NCI-H510A (cell line): Measurements from ENCODE around the gene ZC3H18.
"Not testable (repeated sequence)": the region's sequence is repeated elsewhere in the genome, so short reads cannot be mapped to it uniquely, and the experiment has no call there.

Experiments
- DNase-seq: peaks from one replicate; lab custom pipeline; 2025; lab: John Stamatoyannopoulos, UW

Gene ZC3H18

GRCh38 chr16:88605186-88606147 lies 35.3 kb downstream of the ZC3H18 start:
- no peak for DNase-seq

GRCh38 chr16:88606148-88606757 lies 36.0 kb downstream of the ZC3H18 start:
- DNase-seq, result no peak

GRCh38 chr16:88608076-88608475 lies 37.9 kb downstream of the ZC3H18 start:
- no peak for DNase-seq

GRCh38 chr16:88609426-88609825 lies 39.2 kb downstream of the ZC3H18 start:
- not testable (repeated sequence) for DNase-seq

GRCh38 chr16:88610080-88610479 lies 39.9 kb downstream of the ZC3H18 start:
- DNase-seq, result no peak

GRCh38 chr16:88610909-88611812 lies 41.0 kb downstream of the ZC3H18 start:
- DNase-seq, result no peak

- DNase-seq, result no peak
These were observed 43.1 kb downstream of the ZC3H18 start for GRCh38 chr16:88613293-88613692.

GRCh38 chr16:88613911-88614817 lies 44.0 kb downstream of the ZC3H18 start:
- DNase-seq, result no peak

- DNase-seq, result no peak
These were observed 44.8 kb downstream of the ZC3H18 start for GRCh38 chr16:88614818-88615580.

GRCh38 chr16:88616320-88616719 lies 46.1 kb downstream of the ZC3H18 start:
- no peak for DNase-seq

- DNase-seq, result no peak
These were observed 46.5 kb downstream of the ZC3H18 start for GRCh38 chr16:88616736-88617135.

GRCh38 chr16:88617268-88618031 lies 47.2 kb downstream of the ZC3H18 start:
- peak; percentile 80 for DNase-seq

- DNase-seq, result no peak
These were observed 48.2 kb downstream of the ZC3H18 start for GRCh38 chr16:88618182-88618955.

GRCh38 chr16:88618956-88619667 lies 48.9 kb downstream of the ZC3H18 start:
- no peak for DNase-seq

- DNase-seq, result no peak
These were observed 49.9 kb downstream of the ZC3H18 start for GRCh38 chr16:88619859-88620815.

- no peak for DNase-seq
These were observed 51.9 kb downstream of the ZC3H18 start for GRCh38 chr16:88622125-88622524.

- no peak for DNase-seq
These were observed 52.7 kb downstream of the ZC3H18 start for GRCh38 chr16:88622866-88623265.
